Activated T-cell treated with anti-CD3 and anti-CD28 coated beads, Interleukin-2, amount 50 U/mL, for 72 hours (primary cell): ENCODE measurements around the gene SORBS2. TPM values are rescaled to one million over a fixed set of nuclear protein-coding genes. Genes with fewer than 3 reads are reported as not detected.
"Not testable (repeated sequence)": the region's sequence is repeated elsewhere in the genome, so short reads cannot be mapped to it uniquely, and the experiment has no call there.

Experiments used
- ATAC-seq, 2 donors: fragments of 150-1000 bp; cut with Tn5 transposase; replicated peaks in 1 of 2; 2 replicates each; pipeline ENCODE4 v1.10.0; 2021; ENCODE audit warnings: moderate library complexity in 2 of 2, mild to moderate bottlenecking in 1 of 2
- DNase-seq, 2 donors: peaks; one replicate each; pipeline ENCODE4 v3.0.0; 2021 to 2022; ENCODE audit warnings: mixed read lengths in 1 of 2
- H3K27ac Mint-ChIP-seq: one replicate; pipeline ENCODE4 v1.8.0; 2022; ENCODE audit warnings: mild to moderate bottlenecking, moderate library complexity, mixed read lengths
- H3K27me3 Mint-ChIP-seq: one replicate; pipeline ENCODE4 v1.8.0; 2022; ENCODE audit warnings: low read depth, mixed read lengths
- H3K36me3 Mint-ChIP-seq, 2 donors: one replicate each; pipeline ENCODE4 v1.8.0; 2022; ENCODE audit warnings: mixed read lengths in 2 of 2, mild to moderate bottlenecking in 1 of 2; ENCODE audit not compliant: insufficient read depth in 2 of 2
- H3K4me1 Mint-ChIP-seq: one replicate; pipeline ENCODE4 v1.8.0; 2022; ENCODE audit warnings: low read depth, mixed read lengths
- H3K4me3 Mint-ChIP-seq, 2 donors: one replicate each; pipeline ENCODE4 v1.8.0; 2022; ENCODE audit warnings: mild to moderate bottlenecking in 2 of 2, mixed read lengths in 2 of 2, moderate library complexity in 2 of 2
- H3K9me3 Mint-ChIP-seq, 2 donors: one replicate each; pipeline ENCODE4 v1.8.0; 2022; ENCODE audit warnings: mixed read lengths in 2 of 2
- total RNA-seq, 2 donors: library from RNA; stranded (reverse); gene quantifications; one replicate each; pipeline ENCODE4 v1.2.3, GENCODE V29; 2022

SORBS2 gene
- total RNA-seq, 2 donors from 2014 or later = 0.26 TPM; not detected in 1

DNA sequence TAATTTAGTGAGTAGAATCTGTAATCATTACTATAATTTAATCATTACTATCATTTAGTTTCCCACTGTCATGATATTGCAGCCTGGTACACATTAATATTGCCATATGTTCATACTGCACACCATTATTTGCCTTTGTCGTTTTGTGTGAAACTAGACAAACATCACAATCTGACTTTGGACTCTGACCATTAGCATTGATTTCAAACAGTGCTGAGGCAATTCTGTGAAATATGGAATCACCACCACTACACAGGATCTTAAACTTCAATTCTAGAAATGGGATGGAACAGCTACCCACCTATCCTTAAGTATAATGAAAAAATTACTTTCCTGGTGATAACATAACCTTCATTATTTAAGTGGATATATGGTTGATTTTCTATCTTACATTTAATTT lies 98.3 kb downstream of the SORBS2 start:
- Mint-ChIP-seq H3K36me3 (no peaks in the 10 kb centered on the region), H3K4me3 (no peak overlapping the region), H3K27me3 (peaks cover 18% of the 10 kb centered on the region), H3K27ac (no peak overlapping the region), H3K9me3 (no peaks in the 10 kb centered on the region), H3K4me1 (no peaks in the 10 kb centered on the region)
- ATAC-seq = no peak
- DNase-seq = no peak

DNA sequence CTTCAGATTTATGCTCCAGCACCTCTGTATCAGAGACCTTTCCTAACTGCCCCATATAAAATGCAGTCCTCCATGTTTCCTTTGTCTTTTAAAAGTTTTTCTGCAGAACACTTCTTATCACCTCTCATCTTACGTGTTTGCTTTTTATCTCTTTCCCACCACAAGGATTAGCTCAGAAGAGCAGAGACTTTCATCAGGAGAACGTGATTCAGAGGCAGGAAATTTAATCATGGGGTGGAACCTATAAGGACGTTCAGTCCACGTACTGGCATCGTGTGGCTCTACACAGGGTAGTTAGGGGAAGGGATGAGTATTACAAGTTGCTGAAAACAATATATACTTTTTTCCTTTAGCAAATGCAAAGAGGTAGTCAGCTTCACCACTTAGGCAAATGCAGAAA lies 98.7 kb downstream of the SORBS2 start:
- Mint-ChIP-seq H3K4me1 (no peaks in the 10 kb centered on the region), H3K27ac (no peak overlapping the region), H3K27me3 (peaks cover 18% of the 10 kb centered on the region), H3K36me3 (no peaks in the 10 kb centered on the region), H3K4me3 (no peak overlapping the region), H3K9me3 (no peaks in the 10 kb centered on the region)
- DNase-seq = no peak
- ATAC-seq = no peak

DNA sequence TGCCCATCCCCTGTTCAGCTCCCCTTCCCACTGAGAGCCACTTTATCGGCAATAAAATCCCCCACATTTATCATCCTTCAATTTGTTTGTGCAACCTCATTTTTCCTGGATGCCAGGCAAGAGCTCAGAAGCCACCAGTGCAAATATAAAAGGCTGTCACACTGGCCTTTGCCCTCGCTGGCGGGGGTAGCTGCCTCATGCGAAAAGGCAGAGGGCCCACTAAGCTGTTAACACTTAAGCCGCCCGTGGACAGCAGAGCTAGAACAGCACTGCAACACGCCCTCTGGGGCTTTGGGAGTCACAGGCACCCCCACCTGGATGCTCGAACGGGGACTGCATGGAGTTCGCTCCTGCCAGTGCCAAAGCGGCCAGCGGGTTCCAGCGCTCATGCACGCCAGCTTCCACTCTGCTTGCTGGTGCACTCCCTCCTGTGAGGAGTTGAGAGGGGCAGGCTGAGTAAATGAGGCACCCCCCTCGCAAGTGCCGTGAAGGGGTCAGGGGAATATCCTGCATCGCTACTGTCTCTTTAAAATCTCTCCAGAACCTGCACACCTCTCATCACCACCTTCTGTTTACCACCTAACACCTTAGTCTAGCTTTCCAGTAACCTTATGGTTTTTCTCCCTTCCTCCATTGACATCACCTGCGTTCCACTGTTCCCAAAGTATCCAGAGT lies 99.5 kb downstream of the SORBS2 start:
- H3K4me1 Mint-ChIP-seq = no peaks in the 10 kb centered on the region

DNA sequence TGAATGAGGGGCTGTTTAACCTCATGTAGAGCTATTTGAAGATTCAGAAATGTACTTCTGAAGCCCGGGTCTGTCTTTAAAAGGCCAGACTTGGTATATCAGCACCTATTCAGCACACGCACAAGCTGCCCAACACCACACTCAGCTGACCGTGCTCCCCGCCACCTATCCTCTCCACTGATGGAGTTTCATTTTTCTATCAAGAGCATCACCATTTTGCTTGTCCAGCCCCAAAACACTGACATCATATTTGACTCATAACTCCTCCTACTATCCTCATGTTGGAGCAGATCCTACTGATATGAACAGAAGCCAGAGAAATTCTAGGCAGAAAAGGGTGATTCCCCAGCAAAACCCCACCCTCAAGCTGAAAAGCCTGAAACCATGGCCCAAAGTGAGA lies 100.3 kb downstream of the SORBS2 start:
- ATAC-seq = no peak
- Mint-ChIP-seq H3K9me3 (no peaks in the 10 kb centered on the region), H3K27ac (no peak overlapping the region), H3K36me3 (no peaks in the 10 kb centered on the region), H3K4me1 (no peaks in the 10 kb centered on the region), H3K4me3 (no peak overlapping the region), H3K27me3 (peaks cover 18% of the 10 kb centered on the region)
- DNase-seq = no peak

More for the DNA sequence above, 99.5 kb downstream of the SORBS2 start:
- H3K36me3 Mint-ChIP-seq = no peaks in the 10 kb centered on the region
- H3K4me3 Mint-ChIP-seq = no peak overlapping the region
- peaks cover 18% of the 10 kb centered on the region for H3K27me3 Mint-ChIP-seq
- DNase-seq (no peak), ATAC-seq (no peak)
- H3K27ac Mint-ChIP-seq = no peak overlapping the region
- no peaks in the 10 kb centered on the region for H3K9me3 Mint-ChIP-seq

DNA sequence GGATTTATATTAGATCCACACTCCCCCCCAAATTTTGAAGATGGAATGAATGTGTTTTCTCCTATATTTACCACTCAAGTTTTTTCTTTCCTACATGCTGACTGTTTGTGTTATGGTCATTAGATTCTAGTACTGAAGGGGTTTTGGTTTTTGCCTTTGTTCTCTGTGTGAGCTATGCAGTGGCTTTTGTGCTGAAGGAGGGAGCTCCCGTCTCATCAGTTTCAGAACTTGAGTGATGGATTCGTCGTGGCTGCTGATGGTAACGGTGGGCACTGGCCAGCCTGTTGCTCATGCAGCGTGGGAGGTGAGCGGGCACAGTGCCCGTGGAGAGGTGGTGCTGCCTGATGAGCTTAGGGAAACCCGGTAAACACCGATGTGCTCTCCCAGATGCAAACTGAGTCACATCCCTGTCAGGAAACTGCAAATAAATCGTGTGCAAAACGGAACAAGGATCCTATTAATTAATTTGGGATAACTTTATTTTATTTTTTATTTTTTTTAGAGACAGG lies 101.5 kb downstream of the SORBS2 start:
- H3K27ac Mint-ChIP-seq = no peak overlapping the region

DNA sequence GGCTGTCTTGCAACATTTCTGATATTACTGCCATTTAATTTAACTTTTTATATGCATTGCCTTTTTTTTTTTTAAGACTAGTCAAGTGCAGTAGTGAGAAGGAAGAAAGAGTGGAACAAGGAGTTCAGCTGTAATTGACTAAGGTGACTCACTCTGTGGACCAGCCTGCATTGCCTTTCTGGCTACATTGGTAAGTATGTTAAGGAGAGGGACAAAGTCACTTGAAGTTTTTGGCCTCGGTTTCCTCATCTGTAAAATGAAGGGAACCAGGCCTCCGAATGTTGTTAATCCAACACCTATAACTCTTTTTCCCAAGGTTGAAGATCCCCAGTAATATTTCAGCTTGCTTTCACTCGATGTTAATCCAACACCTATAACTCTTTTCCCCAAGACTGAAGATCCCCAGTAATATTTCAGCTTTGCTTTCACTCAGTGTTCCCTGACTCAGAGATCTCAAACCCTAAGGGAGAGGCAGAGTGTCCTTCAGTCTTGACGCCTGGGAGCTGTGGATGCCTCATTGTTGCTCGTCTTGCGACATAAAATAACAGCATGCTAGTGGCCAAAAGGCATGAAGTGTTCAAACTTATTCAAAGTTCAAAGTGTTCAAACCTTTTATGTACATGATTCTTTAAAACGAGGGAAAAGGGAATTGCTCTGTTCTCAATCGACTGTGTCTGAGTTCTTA lies 102.0 kb downstream of the SORBS2 start:
- peaks cover 0 to 2% of the 10 kb centered on the region in 2 donors for H3K9me3 Mint-ChIP-seq
- no peaks in the 10 kb centered on the region for H3K36me3 Mint-ChIP-seq
- peaks cover 24% of the 10 kb centered on the region for H3K27me3 Mint-ChIP-seq
- H3K4me3 Mint-ChIP-seq = no peak overlapping the region
- no peak for ATAC-seq
- DNase-seq = no peak
- no peaks in the 10 kb centered on the region for H3K4me1 Mint-ChIP-seq
- H3K27ac Mint-ChIP-seq = no peak overlapping the region

More for the DNA sequence above, 101.5 kb downstream of the SORBS2 start:
- Mint-ChIP-seq H3K4me3 (no peak overlapping the region), H3K4me1 (no peaks in the 10 kb centered on the region), H3K9me3 (peaks cover 0 to 2% of the 10 kb centered on the region in 2 donors), H3K27me3 (peaks cover 24% of the 10 kb centered on the region), H3K36me3 (no peaks in the 10 kb centered on the region)
- ATAC-seq (no peak), DNase-seq (no peak)

DNA sequence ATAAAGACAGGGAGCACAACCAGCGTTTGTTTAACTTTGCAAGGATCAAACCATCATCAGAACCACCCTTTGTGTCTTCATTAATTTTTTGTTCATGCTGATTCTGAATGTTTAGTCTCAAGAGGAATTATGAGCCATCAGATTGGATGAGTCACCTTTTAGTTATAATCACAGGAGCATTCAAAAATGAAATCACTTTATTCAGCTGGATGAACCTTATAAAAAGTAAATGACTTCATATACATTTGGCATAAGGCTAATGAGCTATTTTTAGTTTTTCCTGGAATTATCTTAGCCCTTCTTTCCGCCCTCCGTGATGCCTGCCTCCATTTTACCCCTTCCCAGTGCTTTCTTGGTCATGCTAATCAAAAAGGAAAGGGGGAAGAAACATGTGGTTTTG lies 103.6 kb downstream of the SORBS2 start:
- Mint-ChIP-seq H3K4me1 (no peaks in the 10 kb centered on the region), H3K27ac (no peak overlapping the region), H3K4me3 (no peak overlapping the region), H3K9me3 (peaks cover 2% of the 10 kb centered on the region in 2 donors), H3K27me3 (peaks cover 22% of the 10 kb centered on the region), H3K36me3 (no peaks in the 10 kb centered on the region)
- DNase-seq (no peak), ATAC-seq (no peak)

DNA sequence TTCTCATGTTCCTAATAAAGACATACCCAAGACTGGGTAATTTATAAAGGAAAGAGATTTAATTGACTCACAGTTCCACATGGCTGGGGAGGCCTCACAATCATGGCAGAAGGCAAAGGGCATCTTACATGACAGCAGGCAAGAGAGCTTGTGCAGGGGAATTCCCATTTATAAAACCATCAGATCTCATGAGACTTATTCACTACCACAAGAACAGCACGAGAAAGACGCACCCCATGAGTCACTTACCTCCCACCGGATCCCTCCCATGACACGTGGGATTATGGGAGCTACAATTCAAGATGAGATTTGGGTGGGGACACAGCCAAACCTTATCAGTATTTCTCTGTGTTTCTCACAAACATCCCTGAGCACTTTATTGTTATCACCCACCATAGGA lies 104.4 kb downstream of the SORBS2 start:
- peaks cover 15% of the 10 kb centered on the region for H3K27me3 Mint-ChIP-seq
- H3K36me3 Mint-ChIP-seq, DNase-seq, H3K9me3 Mint-ChIP-seq, ATAC-seq, H3K27ac Mint-ChIP-seq, H3K4me1 Mint-ChIP-seq, H3K4me3 Mint-ChIP-seq: not testable (repeated sequence)

DNA sequence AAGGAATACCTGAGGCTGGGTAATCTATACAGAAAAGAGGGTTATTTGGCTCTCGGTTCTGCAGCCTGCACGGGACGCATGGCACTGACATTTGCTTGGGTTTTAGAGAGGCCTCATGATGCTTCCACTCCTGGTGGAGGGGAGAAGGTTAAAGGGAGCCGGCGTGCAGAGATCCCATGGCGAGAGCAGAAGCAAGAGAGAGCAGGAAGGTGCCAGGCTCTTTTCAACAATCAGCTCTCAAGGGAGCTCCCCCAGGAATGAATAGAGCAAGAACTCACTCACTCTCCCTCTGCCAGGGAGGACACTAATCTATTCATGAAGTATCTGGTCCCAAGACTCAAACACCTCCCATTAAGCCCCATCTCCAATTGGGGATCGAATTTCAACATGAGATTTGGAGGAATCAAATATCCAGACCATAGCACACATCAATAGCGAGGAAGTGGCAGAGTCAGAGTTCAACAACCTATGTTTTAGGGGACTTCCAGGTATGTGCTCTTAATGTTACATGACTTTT lies 109.8 kb downstream of the SORBS2 start:
- Mint-ChIP-seq H3K4me3 (no peak overlapping the region), H3K9me3 (peaks cover 2% of the 10 kb centered on the region in 2 donors), H3K4me1 (no peaks in the 10 kb centered on the region), H3K27me3 (peaks cover 6% of the 10 kb centered on the region), H3K27ac (no peak overlapping the region), H3K36me3 (no peaks in the 10 kb centered on the region)
- ATAC-seq (no peak), DNase-seq (no peak)

DNA sequence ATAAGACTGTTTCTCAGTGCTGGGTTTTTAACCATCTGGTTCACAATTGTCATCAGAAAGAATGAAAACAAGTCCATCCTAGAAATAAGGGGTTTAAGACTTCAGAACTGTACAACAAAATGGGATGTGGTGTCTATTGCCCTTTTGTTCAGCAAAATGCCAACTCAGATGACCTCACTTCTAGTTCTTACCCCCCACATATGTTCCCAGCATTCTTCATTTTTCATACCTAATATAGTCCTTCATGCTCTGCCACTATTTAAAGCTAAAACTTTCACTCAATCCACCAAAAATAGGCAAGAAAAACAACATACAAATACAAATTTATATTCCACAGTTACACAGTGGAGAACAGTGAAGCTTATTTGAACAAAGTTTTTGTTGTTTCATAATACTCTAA lies 111.4 kb downstream of the SORBS2 start:
- no peaks in the 10 kb centered on the region for H3K27me3 Mint-ChIP-seq
- ATAC-seq = no peak
- H3K27ac Mint-ChIP-seq = no peak overlapping the region
- peaks cover 0 to 2% of the 10 kb centered on the region in 2 donors for H3K9me3 Mint-ChIP-seq
- no peaks in the 10 kb centered on the region for H3K36me3 Mint-ChIP-seq
- no peak overlapping the region for H3K4me3 Mint-ChIP-seq
- no peaks in the 10 kb centered on the region for H3K4me1 Mint-ChIP-seq
- no peak for DNase-seq

DNA sequence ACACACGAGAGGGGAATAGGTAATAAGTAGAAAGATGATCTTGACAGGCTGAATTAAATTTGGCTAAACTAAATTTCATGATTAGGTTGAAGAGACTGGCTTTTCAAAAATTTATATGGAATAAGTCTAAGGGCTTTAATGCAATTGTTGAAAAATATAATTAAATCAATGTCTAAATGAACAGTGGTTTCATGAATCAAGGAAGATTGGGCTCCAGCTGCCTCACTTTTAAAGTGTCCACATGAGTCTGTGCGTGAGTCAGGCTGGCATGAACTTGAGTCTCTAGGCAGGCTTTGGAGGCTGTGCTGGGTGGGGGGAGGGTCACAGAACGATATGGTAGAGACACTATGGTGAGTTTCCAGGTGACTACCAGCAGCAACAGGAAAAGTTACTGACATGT lies 111.9 kb downstream of the SORBS2 start:
- Mint-ChIP-seq H3K27me3 (no peaks in the 10 kb centered on the region), H3K9me3 (peaks cover 0 to 2% of the 10 kb centered on the region in 2 donors), H3K27ac (no peak overlapping the region), H3K36me3 (no peaks in the 10 kb centered on the region), H3K4me3 (no peak overlapping the region), H3K4me1 (no peaks in the 10 kb centered on the region)
- no peak for ATAC-seq
- DNase-seq = no peak

DNA sequence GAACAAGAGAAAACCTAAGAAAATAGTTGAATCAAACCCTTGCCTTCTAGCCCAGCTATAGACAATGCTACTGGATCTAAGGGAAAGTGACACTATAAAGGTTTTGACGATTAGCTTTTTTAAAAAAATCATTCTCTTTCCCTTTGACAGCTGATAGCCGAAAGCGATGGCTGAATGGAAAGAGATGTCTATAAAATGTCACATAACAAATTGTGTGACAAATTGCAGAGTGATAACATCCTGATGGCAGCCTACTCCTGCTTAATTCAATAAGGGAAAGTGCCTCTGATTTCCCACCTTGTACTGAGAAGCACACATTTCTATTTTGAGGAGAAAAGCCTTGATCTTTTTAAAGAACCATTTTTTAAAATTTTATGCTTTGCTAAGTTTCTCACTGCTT lies 114.5 kb downstream of the SORBS2 start:
- ATAC-seq (no peak), DNase-seq (no peak)
- H3K36me3 Mint-ChIP-seq = no peaks in the 10 kb centered on the region
- H3K4me1 Mint-ChIP-seq = no peaks in the 10 kb centered on the region
- no peaks in the 10 kb centered on the region for H3K27me3 Mint-ChIP-seq
- no peak overlapping the region for H3K4me3 Mint-ChIP-seq
- H3K9me3 Mint-ChIP-seq = no peaks in the 10 kb centered on the region
- no peak overlapping the region for H3K27ac Mint-ChIP-seq

DNA sequence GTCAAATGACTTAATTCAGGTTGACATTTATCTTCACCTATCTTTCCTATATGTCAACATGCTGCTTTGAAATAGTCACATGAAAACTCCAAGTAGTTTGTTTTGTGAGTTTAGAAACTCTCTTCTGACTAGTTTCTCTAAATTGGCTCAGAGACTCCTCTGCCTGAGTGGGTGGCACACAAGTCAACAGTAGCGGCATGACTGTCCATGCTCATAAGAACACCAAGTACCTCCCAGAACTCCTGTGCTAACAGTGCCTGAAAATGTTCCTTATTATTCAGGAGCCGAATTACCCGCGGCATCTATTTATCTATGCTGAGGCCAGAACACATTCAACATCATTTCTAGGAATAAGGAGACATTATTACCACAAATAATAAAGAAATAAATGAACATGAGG lies 116.3 kb downstream of the SORBS2 start:
- no peak for DNase-seq
- H3K27me3 Mint-ChIP-seq = no peaks in the 10 kb centered on the region
- no peaks in the 10 kb centered on the region for H3K36me3 Mint-ChIP-seq
- no peak overlapping the region for H3K4me3 Mint-ChIP-seq
- H3K4me1 Mint-ChIP-seq = no peaks in the 10 kb centered on the region
- H3K9me3 Mint-ChIP-seq = no peaks in the 10 kb centered on the region
- ATAC-seq = no peak
- no peak overlapping the region for H3K27ac Mint-ChIP-seq
